GM18907 (cell line): Measurements from ENCODE around the gene ERICH4.
"Not testable (repeated sequence)": the region's sequence is repeated elsewhere in the genome, so short reads cannot be mapped to it uniquely, and the experiment has no call there.

Experiments
- ATAC-seq: cut with Tn5 transposase; IDR thresholded peaks from one replicate; pipeline ENCODE4 v1.9.1; 2021; ENCODE audit warnings: mild to moderate bottlenecking, moderate library complexity; ENCODE audit not compliant: unreplicated experiment

ERICH4 gene, protein sequence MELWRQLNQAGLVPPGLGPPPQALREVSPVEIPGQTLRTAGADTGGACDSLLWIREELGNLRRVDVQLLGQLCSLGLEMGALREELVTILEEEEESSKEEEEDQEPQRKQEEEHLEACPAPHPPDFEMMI

GRCh38 chr19:41442473-41443355 lies at the start of gene ERICH4:
Gene ERICH4 (plus strand): TSS chr19:41443156. CDS start chr19:41443170, 14 bp downstream.
- ATAC-seq, result no peak

- ATAC-seq, result no peak
Observed at GRCh38 chr19:41395355-41395754, 47.6 kb upstream of the ERICH4 start.

DNA sequence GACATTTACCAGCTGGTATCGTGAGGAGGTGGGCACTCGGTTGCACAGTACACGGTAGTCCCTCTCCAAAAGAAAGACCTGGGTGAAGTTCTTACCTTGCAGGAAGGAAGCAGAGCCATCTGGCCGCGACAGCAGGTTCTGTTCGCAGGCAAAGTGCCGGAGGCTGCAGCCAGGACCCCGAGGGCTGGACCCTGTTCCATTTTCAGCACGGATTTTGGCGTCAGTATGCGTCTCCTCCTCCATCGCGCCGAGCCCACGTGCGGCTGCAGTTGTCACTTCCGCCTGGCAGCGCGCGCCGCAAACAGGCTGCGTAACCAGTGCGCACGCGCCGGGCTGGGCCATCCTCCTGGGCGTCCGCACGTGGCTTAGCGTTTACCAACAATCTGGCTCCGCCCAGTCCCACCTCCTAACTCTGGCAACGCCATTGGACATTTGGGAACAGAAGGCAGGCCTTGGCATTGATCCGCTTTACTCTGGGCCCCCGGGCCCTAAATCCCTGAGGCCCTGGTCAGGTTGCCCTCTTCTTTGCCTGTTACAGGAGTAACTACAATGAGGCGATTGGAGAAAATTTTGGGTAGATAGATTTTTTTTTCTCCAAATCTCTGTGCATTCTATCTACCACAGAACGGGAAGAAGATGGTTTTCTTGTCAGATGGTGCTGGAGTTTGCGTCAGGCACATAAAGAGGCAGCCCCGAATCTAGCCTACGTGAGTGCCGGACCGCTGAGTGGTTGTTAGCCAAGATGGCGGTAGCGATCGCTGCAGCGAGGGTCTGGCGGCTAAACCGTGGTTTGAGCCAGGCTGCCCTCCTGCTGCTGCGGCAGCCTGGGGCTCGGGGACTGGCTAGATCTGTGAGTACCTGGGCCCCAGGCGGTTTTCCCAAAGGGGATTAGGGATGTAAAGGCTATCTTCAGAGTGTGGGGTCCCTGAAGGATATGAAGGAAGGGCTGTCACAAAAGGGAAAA lies 45.6 kb upstream of the ERICH4 start, which contains the start of the genes BCKDHA and EXOSC5:
Gene BCKDHA, plus strand, starts transcription at position 733 of the 964 bp plus-strand sequence. Its CDS starts 10 bp downstream, at position 743.
Gene EXOSC5, minus strand, starts transcription at position 274 of the 964 bp plus-strand sequence. Its CDS starts 31 bp downstream, at position 243.
- ATAC-seq, result peak; percentile 87

- no peak for ATAC-seq
Observed at GRCh38 chr19:41398050-41398418, 44.9 kb upstream of the ERICH4 start.

DNA sequence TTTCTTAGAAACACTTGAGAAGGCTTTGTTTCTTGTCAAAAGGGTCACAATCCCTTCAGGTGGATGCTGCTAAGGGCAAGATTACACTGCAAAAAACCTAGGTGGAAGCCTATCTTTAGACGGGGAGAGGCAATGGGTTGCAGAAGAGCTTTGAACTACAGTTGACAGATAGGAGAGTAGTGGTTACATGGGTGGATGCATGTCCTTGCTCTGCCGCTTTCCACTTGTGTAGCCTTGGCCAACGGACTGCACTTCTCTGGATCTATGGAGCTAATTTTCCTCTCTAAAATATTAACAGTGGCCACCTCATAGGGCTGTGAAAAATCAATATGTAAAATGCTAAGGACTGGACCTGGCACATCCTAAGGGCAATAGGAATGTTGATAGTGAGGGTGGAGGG lies 44.4 kb upstream of the ERICH4 start:
- ATAC-seq, result no peak

DNA sequence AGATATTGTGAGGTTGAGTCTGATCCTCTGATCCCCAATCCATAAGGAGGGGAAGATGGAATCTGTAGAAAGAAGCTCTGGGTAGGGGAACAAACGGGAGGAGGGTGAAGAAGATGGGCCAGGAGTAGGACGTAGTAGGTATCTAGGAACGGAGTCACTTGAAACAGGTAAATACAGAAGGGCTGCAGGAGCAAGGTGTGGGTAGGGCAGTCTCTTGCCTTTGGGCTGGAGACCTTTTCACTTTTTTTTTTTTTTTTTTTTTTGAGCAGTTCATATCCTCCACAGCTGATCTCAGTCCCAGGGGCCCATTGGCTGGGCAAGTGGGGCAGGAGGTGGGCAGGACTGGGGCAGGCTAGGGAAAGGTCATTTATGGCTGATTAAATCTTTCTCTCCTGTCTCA lies 43.9 kb upstream of the ERICH4 start:
- no peak for ATAC-seq

DNA sequence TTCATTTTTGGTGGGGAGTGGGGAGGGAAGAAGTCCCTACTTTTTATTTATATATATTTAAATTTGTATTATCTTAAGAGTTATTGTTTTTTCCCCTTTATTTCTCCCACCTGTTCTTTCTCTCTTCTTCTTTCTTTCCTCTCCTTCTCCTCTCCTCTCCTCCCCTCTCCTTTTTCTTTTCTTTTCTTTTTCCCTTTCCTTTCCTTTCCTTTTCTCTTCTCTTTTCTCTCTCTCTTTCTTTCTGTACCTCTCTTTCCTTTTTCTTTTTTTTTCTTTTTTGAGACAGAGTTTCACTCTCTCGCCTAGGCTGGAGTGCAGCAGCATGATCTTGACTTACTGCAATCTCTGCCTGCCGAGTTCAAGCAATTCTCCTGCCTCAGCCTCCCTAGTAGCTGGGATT lies 43.4 kb upstream of the ERICH4 start:
- no peak for ATAC-seq

GRCh38 chr19:41401483-41401882 lies 41.5 kb upstream of the ERICH4 start:
- no peak for ATAC-seq

DNA sequence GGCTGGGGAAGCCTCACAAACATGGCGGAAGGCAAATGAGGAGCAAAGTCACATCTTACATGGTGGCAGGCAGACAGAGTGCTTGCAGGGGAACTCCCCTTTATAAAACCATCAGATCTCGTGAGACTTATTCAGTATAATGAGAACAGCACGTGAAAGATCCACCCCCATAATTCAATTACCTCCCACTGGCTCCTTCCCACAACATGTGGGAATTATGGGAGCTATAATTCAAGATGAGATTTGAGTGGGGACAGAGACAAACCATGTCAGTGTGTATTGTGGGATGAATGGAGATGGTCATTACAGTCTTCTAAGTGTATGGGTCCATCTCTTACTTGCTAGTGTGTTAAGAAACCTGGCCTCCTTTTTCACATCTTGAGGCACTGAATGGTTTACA lies 40.9 kb upstream of the ERICH4 start:
- ATAC-seq, result no peak

GRCh38 chr19:41403181-41403970 lies 39.6 kb upstream of the ERICH4 start:
- no peak for ATAC-seq

- ATAC-seq, result no peak
Observed at GRCh38 chr19:41405776-41406175, 37.2 kb upstream of the ERICH4 start.

DNA sequence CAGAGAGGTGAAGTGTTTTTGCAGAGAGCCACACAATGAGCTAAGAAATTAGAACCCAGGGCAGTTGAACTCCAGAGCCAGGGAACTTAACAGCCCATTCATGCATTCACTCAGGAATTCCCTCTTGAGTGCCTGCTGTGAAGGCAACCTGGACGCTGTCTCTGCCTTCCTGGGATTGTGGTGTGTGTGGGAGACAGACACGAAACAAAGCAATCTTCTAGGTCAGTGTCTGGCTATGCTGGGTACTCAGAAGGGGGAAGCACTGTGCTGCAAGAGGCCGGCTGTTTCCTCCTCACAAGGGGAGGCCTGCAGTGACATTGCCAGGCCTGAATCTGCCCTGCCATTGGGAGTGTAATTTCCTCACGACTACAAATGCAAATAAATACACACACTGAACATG lies 35.7 kb upstream of the ERICH4 start:
- no peak for ATAC-seq

DNA sequence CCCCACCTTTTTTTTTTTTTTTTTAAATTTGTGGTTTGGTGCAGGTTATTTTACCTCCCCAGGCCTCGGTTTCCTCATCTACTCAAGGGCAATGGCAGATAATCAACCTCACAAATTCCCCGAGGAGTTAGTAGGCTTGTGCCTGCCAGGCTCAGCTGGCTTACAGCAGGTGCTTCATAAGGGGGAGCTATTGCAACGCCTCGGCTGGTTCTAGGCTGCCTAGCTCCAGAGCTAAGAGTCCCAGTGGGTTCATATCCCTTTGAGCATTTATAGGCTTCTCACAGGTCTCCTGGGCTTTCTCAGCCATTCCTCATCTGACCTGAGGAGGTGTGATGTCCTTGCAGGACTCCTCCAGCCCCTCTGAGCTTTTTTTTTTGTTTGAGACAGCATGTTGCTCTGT lies 34.7 kb upstream of the ERICH4 start:
- no peak for ATAC-seq

DNA sequence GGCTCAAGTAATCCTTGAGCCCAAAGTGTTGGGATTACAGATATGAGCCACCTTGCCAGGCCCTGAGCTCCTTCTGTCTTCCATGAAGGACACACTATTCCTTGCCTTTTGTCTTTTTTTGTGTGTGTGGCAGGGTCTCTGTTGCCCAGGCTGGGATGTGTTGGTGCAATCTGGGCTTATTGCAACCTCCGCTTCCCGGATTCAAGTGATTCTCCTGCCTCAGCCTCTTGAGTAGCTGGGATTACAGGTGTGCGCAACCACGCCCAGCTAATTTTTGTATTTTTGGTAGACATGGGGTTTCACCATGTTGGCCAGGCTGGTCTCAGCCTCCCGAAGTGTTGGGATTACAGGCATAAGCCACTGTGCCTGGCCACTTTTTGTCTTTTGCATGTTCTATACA lies 34.1 kb upstream of the ERICH4 start:
- not testable (repeated sequence) for ATAC-seq

- no peak for ATAC-seq
Observed at GRCh38 chr19:41409288-41409687, 33.7 kb upstream of the ERICH4 start.

DNA sequence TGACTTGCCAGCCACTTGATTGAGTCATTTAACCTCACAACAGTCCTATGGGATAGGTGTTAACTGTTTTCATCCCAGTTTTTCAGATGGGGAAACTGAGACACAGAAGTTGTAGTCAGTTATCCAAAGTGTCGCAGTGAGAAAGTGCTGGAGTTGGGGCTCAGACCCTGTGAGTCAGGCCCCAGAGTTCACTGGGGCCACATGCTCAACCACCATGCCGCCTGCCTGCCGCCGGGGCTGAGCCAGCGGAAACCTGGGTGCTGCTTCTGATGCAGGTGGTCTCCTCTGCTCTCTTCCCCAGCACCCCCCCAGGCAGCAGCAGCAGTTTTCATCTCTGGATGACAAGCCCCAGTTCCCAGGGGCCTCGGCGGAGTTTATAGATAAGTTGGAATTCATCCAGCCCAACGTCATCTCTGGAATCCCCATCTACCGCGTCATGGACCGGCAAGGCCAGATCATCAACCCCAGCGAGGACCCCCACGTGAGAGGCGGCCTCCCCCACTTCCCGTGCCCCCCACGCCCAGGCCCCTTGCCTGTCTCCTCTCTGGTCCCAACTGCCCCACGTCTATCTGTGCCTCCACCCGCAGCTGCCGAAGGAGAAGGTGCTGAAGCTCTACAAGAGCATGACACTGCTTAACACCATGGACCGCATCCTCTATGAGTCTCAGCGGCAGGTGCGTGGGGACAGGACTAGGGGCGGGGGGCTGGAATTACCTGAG lies 32.5 kb upstream of the ERICH4 start:
- ATAC-seq, result no peak

DNA sequence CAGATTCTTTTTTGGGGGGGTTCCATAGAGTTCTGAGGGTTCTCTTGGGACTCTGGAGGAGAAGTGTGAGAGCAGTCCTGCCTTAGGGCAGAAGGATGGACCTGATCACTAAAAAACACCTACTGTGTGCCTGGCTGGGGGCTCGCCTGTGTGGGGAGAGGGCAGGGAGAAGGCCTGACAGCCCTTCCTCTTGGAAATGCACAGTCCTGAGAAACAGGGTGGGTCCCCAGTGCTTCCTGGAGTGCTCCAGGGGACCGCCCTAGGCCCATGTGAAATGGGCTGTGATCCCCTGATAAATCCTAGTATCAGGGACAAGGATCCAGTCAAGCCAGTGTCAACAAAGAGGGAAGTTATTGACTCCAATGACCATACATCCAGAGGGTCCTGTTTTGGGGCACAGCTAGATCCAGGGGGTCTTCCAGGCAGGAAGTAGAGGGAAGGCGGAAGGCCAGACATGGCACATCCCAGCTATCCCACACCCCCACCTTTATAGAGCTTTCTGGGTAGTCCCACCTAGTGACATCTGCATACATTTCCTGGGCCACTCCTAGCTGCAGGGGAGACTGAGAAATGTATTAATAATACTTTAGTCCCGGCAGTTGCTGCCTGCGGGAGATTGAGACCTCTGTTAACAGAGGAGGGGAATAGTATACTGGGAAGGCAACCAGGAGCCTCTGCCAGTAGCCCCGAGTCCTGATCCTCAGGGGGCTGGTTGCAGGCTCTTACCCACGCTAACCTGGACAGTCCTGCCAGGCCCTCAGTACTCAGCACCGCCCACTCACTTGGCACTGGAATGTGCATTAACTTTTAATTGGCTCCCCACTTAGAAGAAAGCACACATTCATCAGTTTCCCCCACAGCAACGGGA lies 31.6 kb upstream of the ERICH4 start:
- no peak for ATAC-seq

- no peak for ATAC-seq
Observed at GRCh38 chr19:41411968-41412265, 31.0 kb upstream of the ERICH4 start.

DNA sequence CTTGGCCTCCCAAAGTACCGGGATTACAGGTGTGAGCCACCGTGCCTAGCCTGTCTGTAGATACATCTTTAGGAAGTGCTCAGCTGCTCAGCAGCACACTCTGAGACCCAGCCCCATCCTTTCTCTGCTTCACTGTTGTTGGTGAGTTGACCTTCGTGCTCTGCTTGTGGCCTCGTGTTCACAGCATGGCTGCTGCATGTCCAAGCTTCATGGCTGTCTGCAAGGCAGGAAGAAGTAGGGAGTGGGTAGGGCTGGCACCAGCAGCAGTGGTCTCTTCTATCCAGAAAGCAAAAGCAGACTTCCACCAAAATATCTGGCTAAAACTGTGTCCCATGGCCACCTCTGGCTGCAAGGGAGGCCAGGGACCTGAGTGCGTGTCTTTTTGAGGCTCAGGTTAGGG lies 30.0 kb upstream of the ERICH4 start:
- ATAC-seq, result no peak
